Measurements from ENCODE around the gene CCDC78.

CCDC78 gene

GRCh38 chr16:722835-723633 lies 3.2 kb downstream of the CCDC78 start:
- no peak for DNase-seq

GRCh38 chr16:721765-722540 lies 4.3 kb downstream of the CCDC78 start:
- DNase-seq: no peak

- peak; percentile 82 for DNase-seq
These were observed 5.1 kb downstream of the CCDC78 start, which contains the start of gene ANTKMT for GRCh38 chr16:720990-721764. Gene ANTKMT, plus strand, starts transcription at chr16:721146. Its CDS starts 129 bp downstream, at chr16:721275.

- DNase-seq: no peak
These were observed 5.7 kb downstream of the CCDC78 start for GRCh38 chr16:720447-720989.

GRCh38 chr16:719815-720446 lies 6.3 kb downstream of the CCDC78 start:
- no peak for DNase-seq

GRCh38 chr16:718922-719321 lies 7.3 kb downstream of the CCDC78 start:
- no peak for DNase-seq

GRCh38 chr16:718389-718788 lies 7.9 kb downstream of the CCDC78 start:
- DNase-seq: no peak

- DNase-seq: no peak
These were observed 8.6 kb downstream of the CCDC78 start for GRCh38 chr16:717450-718245.

- DNase-seq: no peak
These were observed 9.4 kb downstream of the CCDC78 start for GRCh38 chr16:716768-717325.

GRCh38 chr16:716200-716568 lies 10.1 kb downstream of the CCDC78 start:
- DNase-seq: no peak

GRCh38 chr16:715477-716199 lies 10.6 kb downstream of the CCDC78 start:
- DNase-seq: no peak

GRCh38 chr16:714558-715476 lies 11.4 kb downstream of the CCDC78 start, which contains the start of gene METRN:
Gene METRN, plus strand, starts transcription at chr16:715118. Its CDS starts 172 bp downstream, at chr16:715290.
- DNase-seq: peak; percentile 90

GRCh38 chr16:714079-714478 lies 12.2 kb downstream of the CCDC78 start:
- DNase-seq: no peak

- DNase-seq: peak; percentile 60
These were observed 13.4 kb downstream of the CCDC78 start for GRCh38 chr16:712740-713250.

GRCh38 chr16:711548-712320 lies 14.5 kb downstream of the CCDC78 start:
- DNase-seq: peak; percentile 81

- DNase-seq: no peak
These were observed 15.2 kb downstream of the CCDC78 start for GRCh38 chr16:711084-711483.

GRCh38 chr16:710500-711075 lies 15.7 kb downstream of the CCDC78 start:
- DNase-seq: no peak
